ENCODE measurements around the gene TPSD1. TPM values are rescaled to one million over a fixed set of nuclear protein-coding genes. Genes with fewer than 3 reads are reported as not detected.

Gene TPSD1
- polyA plus RNA-seq, 3 donors: not detected

DNA sequence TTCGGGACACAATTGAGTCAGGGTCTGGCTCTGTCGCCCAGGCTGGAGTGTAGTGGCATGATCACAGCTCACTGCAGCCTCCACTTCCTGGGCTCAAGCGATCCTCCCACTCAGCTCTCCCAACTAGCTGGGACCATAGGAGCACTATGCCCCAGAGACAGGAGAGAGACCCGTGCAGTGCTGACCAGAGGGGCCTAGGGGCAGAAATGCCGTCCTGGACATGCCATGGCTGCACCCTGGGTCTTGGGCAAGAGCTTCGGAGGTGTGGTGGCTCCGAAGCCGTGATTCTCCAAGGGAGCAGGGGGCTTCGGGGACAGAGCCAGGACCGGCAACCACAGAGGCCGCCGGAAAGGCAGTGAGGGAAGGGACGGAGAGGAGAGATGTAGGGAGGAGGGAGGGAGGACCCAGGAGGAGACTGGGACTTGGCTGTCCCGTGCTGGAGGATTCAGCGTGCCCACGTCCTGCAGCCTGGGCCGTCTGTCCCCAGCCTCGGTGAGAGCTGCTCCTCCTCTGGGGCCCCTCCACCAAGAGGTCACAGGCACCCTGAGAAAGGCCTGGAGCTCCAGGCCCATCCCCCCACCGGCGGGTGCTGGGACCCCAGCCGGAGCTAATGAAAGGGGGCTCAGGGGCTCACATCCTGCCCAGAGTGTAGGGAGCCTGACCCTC, 21.9 kb downstream of the TPSD1 start:
- peaks cover 5 to 6% of the 10 kb centered on the region in 2 donors for H3K4me1 ChIP-seq (ENCODE audit: control insufficient read depth in 1 of 2, insufficient read depth in 2 of 2, low read length in 2 of 2)
- no peaks in the 10 kb centered on the region for H3K9me3 ChIP-seq (replicated peaks in 1 of 2; ENCODE audit: control insufficient read depth in 1 of 2, insufficient read depth in 1 of 2, low read length in 2 of 2)
- no peak overlapping the region for H3K4me3 ChIP-seq (replicated peaks in 1 of 3; ENCODE audit: low read depth in 2 of 3, low read length in 3 of 3)
- Mint-ChIP-seq H3K27ac (peak overlapping the region in 1 of 7 donors; percentile 46), H3K36me3 (no peaks in the 10 kb centered on the region), H3K9me3 (peaks cover 0 to 10% (median 3%) of the 10 kb centered on the region in 7 donors), H3K27me3 (ENCODE audit: low read depth in 3 of 3) (peaks cover 17 to 33% (median 20%) of the 10 kb centered on the region in 3 donors), H3K4me3 (peak overlapping the region in 1 of 2 donors; percentile 51), H3K4me1 (peaks cover 7% of the 10 kb centered on the region)
- 66% methylated on average over 16 of the region's 21 CpGs for WGBS (ENCODE audit: insufficient coverage)
- H2AFZ ChIP-seq (ENCODE audit: insufficient read depth, low read depth, low read length, poor library complexity, severe bottlenecking): no peak overlapping the region
- H4K20me1 ChIP-seq (ENCODE audit: insufficient read depth, low read length): no peaks in the 10 kb centered on the region
- no peak overlapping the region for H3K9ac ChIP-seq (ENCODE audit: insufficient read depth, low read length, poor library complexity, severe bottlenecking)
- H3K79me2 ChIP-seq (ENCODE audit: insufficient read depth, low read length): no peaks in the 10 kb centered on the region
- no peak overlapping the region for H3K27ac ChIP-seq (ENCODE audit: low read depth in 1 of 2, low read length in 2 of 2)
- H3K4me2 ChIP-seq (replicated peaks; ENCODE audit: extremely low read depth, low read length, poor library complexity, severe bottlenecking): no peak overlapping the region
- intact Hi-C loops (cut with micrococcal nuclease): no loop called here
- DNase-seq: no peak
- H3K27me3 ChIP-seq (ENCODE audit: control insufficient read depth in 2 of 2, insufficient read depth in 2 of 2, low read length in 2 of 2): no peaks in the 10 kb centered on the region
- no peaks in the 10 kb centered on the region for H3K36me3 ChIP-seq (replicated peaks in 1 of 2; ENCODE audit: control insufficient read depth in 1 of 2, insufficient read depth in 2 of 2, low read length in 2 of 2)
- TF ChIP-seq, protein P1, sequence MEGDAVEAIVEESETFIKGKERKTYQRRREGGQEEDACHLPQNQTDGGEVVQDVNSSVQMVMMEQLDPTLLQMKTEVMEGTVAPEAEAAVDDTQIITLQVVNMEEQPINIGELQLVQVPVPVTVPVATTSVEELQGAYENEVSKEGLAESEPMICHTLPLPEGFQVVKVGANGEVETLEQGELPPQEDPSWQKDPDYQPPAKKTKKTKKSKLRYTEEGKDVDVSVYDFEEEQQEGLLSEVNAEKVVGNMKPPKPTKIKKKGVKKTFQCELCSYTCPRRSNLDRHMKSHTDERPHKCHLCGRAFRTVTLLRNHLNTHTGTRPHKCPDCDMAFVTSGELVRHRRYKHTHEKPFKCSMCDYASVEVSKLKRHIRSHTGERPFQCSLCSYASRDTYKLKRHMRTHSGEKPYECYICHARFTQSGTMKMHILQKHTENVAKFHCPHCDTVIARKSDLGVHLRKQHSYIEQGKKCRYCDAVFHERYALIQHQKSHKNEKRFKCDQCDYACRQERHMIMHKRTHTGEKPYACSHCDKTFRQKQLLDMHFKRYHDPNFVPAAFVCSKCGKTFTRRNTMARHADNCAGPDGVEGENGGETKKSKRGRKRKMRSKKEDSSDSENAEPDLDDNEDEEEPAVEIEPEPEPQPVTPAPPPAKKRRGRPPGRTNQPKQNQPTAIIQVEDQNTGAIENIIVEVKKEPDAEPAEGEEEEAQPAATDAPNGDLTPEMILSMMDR (IDR thresholded peaks at IDR 0.05): no peak

- peaks cover 12 to 13% of the 10 kb centered on the region in 2 donors for H3K4me1 ChIP-seq (ENCODE audit: control insufficient read depth in 1 of 2, insufficient read depth in 2 of 2, low read length in 2 of 2)
- no peak overlapping the region for H3K9ac ChIP-seq (ENCODE audit: insufficient read depth, low read length, poor library complexity, severe bottlenecking)
- no peak overlapping the region for H3K4me2 ChIP-seq (replicated peaks; ENCODE audit: extremely low read depth, low read length, poor library complexity, severe bottlenecking)
- Mint-ChIP-seq H3K4me3 (no peak overlapping the region), H3K9me3 (peaks cover 0 to 8% (median 3%) of the 10 kb centered on the region in 7 donors), H3K36me3 (no peaks in the 10 kb centered on the region), H3K27me3 (ENCODE audit: low read depth in 3 of 3) (peaks cover 15 to 31% (median 20%) of the 10 kb centered on the region in 3 donors), H3K4me1 (peaks cover 14% of the 10 kb centered on the region), H3K27ac (no peak overlapping the region)
- no peaks in the 10 kb centered on the region for H3K36me3 ChIP-seq (replicated peaks in 1 of 2; ENCODE audit: control insufficient read depth in 1 of 2, insufficient read depth in 2 of 2, low read length in 2 of 2)
- no peaks in the 10 kb centered on the region for H4K20me1 ChIP-seq (ENCODE audit: insufficient read depth, low read length)
- intact Hi-C loops (cut with micrococcal nuclease): no loop called here
- TF ChIP-seq, protein P1 (IDR thresholded peaks at IDR 0.05): no peak
- no peak for DNase-seq
- no peak overlapping the region for H3K27ac ChIP-seq (ENCODE audit: low read depth in 1 of 2, low read length in 2 of 2)
- 41% methylated on average over 17 of the region's 18 CpGs for WGBS (ENCODE audit: insufficient coverage)
- H3K4me3 ChIP-seq (replicated peaks in 1 of 3; ENCODE audit: low read depth in 2 of 3, low read length in 3 of 3): no peak overlapping the region
- no peaks in the 10 kb centered on the region for H3K79me2 ChIP-seq (ENCODE audit: insufficient read depth, low read length)
- no peaks in the 10 kb centered on the region for H3K9me3 ChIP-seq (replicated peaks in 1 of 2; ENCODE audit: control insufficient read depth in 1 of 2, insufficient read depth in 1 of 2, low read length in 2 of 2)
- no peaks in the 10 kb centered on the region for H3K27me3 ChIP-seq (ENCODE audit: control insufficient read depth in 2 of 2, insufficient read depth in 2 of 2, low read length in 2 of 2)
- H2AFZ ChIP-seq (ENCODE audit: insufficient read depth, low read depth, low read length, poor library complexity, severe bottlenecking): no peak overlapping the region
Observed at GRCh38 chr16:1278477-1278876, 22.6 kb downstream of the TPSD1 start.
